ENCODE results near the gene DPP6. TPM values are rescaled to one million over a fixed set of nuclear protein-coding genes. Genes with fewer than 3 reads are reported as not detected.

The DPP6 gene
- total and polyA plus RNA-seq, 2 of the 8 experiments (the other 6 are each of a cell fraction or from before 2014, with no cell fraction given) = 4.7 to 6.8 TPM

GRCh38 chr7:154484943-154485342 is 432.7 kb downstream of the DPP6 start (continued):
- TF ChIP-seq CHD7 (IDR thresholded peaks at IDR 0.05; ENCODE audit: insufficient replicate concordance, low read length) (no peak), CHD2 (IDR thresholded peaks at IDR 0.05; ENCODE audit: low read length) (no peak), JUND (IDR thresholded peaks at IDR 0.05; ENCODE audit: low read length) (no peak), SP4 (IDR thresholded peaks at IDR 0.05; ENCODE audit: low read length) (no peak), SP1 (IDR thresholded peaks at IDR 0.05; ENCODE audit: low read depth, low read length) (no peak), JUN (IDR thresholded peaks at IDR 0.05; ENCODE audit: low read depth, low read length) (no peak), EZH2 (IDR thresholded peaks at IDR 0.05; ENCODE audit: low read depth, low read length, severe bottlenecking) (no peak), SAP30 (IDR thresholded peaks at IDR 0.05; ENCODE audit: insufficient read depth, insufficient replicate concordance, low read length) (no peak), RBBP5 (IDR thresholded peaks at IDR 0.05; ENCODE audit: borderline replicate concordance, low read depth, low read length) (no peak)
- TF ChIP-seq, protein P1, sequence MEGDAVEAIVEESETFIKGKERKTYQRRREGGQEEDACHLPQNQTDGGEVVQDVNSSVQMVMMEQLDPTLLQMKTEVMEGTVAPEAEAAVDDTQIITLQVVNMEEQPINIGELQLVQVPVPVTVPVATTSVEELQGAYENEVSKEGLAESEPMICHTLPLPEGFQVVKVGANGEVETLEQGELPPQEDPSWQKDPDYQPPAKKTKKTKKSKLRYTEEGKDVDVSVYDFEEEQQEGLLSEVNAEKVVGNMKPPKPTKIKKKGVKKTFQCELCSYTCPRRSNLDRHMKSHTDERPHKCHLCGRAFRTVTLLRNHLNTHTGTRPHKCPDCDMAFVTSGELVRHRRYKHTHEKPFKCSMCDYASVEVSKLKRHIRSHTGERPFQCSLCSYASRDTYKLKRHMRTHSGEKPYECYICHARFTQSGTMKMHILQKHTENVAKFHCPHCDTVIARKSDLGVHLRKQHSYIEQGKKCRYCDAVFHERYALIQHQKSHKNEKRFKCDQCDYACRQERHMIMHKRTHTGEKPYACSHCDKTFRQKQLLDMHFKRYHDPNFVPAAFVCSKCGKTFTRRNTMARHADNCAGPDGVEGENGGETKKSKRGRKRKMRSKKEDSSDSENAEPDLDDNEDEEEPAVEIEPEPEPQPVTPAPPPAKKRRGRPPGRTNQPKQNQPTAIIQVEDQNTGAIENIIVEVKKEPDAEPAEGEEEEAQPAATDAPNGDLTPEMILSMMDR (IDR thresholded peaks at IDR 0.05; ENCODE audit: control extremely low read depth in 1 of 3, insufficient read depth in 1 of 3, low read depth in 1 of 3, low read length in 3 of 3) = no peak
